ENCODE data around the gene TDRD12. TPM values are rescaled to one million over a fixed set of nuclear protein-coding genes. Genes with fewer than 3 reads are reported as not detected.

Gene TDRD12
- total RNA-seq, 1 experiment from 2014 or later, result 1.3 TPM

DNA sequence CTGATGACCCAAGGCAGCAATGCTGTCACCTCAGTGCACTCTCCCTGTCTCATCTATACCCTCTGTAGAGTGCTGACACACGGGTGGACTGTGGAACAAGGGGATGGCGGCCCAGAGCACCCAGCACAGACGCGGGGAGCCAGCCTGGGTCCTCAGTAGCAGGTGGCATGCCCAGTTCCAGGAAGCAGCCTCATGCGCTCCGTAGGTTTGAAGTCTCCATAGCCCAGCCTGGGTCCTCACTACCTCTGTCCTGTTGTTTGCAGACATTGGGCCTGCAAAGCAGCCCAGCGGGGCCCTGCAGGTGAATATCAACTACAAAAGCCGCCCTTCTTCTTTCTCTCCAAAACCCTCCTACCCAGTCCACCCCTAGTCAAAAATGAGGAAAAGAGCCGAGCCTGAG is 155.0 kb downstream of the TDRD12 start (continued):
- TF ChIP-seq, protein P1, sequence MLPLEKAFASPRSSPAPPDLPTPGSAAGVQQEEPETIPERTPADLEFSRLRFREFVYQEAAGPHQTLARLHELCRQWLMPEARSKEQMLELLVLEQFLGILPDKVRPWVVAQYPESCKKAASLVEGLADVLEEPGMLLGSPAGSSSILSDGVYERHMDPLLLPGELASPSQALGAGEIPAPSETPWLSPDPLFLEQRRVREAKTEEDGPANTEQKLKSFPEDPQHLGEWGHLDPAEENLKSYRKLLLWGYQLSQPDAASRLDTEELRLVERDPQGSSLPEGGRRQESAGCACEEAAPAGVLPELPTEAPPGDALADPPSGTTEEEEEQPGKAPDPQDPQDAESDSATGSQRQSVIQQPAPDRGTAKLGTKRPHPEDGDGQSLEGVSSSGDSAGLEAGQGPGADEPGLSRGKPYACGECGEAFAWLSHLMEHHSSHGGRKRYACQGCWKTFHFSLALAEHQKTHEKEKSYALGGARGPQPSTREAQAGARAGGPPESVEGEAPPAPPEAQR (CRISPR knock-in tag; IDR thresholded peaks at IDR 0.05), result no peak
- TF ChIP-seq, protein P2, sequence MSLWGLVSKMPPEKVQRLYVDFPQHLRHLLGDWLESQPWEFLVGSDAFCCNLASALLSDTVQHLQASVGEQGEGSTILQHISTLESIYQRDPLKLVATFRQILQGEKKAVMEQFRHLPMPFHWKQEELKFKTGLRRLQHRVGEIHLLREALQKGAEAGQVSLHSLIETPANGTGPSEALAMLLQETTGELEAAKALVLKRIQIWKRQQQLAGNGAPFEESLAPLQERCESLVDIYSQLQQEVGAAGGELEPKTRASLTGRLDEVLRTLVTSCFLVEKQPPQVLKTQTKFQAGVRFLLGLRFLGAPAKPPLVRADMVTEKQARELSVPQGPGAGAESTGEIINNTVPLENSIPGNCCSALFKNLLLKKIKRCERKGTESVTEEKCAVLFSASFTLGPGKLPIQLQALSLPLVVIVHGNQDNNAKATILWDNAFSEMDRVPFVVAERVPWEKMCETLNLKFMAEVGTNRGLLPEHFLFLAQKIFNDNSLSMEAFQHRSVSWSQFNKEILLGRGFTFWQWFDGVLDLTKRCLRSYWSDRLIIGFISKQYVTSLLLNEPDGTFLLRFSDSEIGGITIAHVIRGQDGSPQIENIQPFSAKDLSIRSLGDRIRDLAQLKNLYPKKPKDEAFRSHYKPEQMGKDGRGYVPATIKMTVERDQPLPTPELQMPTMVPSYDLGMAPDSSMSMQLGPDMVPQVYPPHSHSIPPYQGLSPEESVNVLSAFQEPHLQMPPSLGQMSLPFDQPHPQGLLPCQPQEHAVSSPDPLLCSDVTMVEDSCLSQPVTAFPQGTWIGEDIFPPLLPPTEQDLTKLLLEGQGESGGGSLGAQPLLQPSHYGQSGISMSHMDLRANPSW (CRISPR knock-in tag; conservative IDR thresholded peaks at IDR 0.05; ENCODE audit: low read depth), result no peak

DNA sequence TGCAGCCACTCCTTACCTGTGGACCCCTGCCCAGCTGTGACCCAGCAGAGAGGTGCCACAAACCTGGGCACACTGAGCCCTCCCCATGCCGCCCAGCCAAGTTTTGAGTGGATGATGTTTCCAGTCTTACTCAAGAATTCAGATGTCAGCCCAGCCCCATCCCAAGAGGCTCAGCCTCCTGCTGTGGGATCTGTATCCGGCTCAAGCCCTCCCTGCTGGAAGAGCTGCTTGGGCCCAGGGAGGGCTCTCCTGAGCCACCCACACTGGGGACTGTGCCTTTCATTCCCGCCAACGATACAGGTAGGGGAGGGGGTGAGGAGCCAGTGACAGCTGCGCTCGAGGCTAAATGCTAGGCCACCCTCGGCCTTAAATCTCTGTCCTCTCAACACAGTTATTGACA is 155.9 kb downstream of the TDRD12 start:
- ATAC-seq (peak; percentile 53), DNase-seq (ENCODE audit: low spot score) (no peak)
- Mint-ChIP-seq H3K27me3 (ENCODE audit: low read depth) (no peaks in the 10 kb centered on the region), H3K4me3 (no peak overlapping the region), H3K27ac (no peak overlapping the region), H3K36me3 (no peaks in the 10 kb centered on the region; the same call in 1 of the 2 replicates), H3K9me3 (peaks cover 8% of the 10 kb centered on the region), H3K4me1 (peaks cover 12% of the 10 kb centered on the region)
- CTCF ChIA-PET, result interaction anchor here (1.4 kb wide), 1 partner anchor 9 kb away, joined by 3 read pairs; no protein-coding TSS in a partner anchor
- TF ChIP-seq PRRX2 (CRISPR knock-in tag; IDR thresholded peaks at IDR 0.05), result no peak
- TF ChIP-seq TP53 (CRISPR knock-in tag; IDR thresholded peaks at IDR 0.05), result no peak
- no peak for TF ChIP-seq ZBTB21 (CRISPR knock-in tag; IDR thresholded peaks at IDR 0.05; ENCODE audit: borderline replicate concordance)
- TF ChIP-seq, protein P3, sequence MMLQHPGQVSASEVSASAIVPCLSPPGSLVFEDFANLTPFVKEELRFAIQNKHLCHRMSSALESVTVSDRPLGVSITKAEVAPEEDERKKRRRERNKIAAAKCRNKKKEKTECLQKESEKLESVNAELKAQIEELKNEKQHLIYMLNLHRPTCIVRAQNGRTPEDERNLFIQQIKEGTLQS (CRISPR knock-in tag; conservative IDR thresholded peaks at IDR 0.05), result no peak
- TF ChIP-seq, protein P2 (CRISPR knock-in tag; conservative IDR thresholded peaks at IDR 0.05; ENCODE audit: low read depth), result no peak
- TF ChIP-seq, protein P4, sequence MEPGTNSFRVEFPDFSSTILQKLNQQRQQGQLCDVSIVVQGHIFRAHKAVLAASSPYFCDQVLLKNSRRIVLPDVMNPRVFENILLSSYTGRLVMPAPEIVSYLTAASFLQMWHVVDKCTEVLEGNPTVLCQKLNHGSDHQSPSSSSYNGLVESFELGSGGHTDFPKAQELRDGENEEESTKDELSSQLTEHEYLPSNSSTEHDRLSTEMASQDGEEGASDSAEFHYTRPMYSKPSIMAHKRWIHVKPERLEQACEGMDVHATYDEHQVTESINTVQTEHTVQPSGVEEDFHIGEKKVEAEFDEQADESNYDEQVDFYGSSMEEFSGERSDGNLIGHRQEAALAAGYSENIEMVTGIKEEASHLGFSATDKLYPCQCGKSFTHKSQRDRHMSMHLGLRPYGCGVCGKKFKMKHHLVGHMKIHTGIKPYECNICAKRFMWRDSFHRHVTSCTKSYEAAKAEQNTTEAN (CRISPR knock-in tag; IDR thresholded peaks at IDR 0.05), result no peak
- no peak for TF ChIP-seq MXD4 (CRISPR knock-in tag; IDR thresholded peaks at IDR 0.05; ENCODE audit: borderline replicate concordance)
- POLR2A ChIA-PET, result interaction anchor here (0.6 kb wide), 1 partner anchor 86 kb away, joined by 5 read pairs; no protein-coding TSS in a partner anchor

DNA sequence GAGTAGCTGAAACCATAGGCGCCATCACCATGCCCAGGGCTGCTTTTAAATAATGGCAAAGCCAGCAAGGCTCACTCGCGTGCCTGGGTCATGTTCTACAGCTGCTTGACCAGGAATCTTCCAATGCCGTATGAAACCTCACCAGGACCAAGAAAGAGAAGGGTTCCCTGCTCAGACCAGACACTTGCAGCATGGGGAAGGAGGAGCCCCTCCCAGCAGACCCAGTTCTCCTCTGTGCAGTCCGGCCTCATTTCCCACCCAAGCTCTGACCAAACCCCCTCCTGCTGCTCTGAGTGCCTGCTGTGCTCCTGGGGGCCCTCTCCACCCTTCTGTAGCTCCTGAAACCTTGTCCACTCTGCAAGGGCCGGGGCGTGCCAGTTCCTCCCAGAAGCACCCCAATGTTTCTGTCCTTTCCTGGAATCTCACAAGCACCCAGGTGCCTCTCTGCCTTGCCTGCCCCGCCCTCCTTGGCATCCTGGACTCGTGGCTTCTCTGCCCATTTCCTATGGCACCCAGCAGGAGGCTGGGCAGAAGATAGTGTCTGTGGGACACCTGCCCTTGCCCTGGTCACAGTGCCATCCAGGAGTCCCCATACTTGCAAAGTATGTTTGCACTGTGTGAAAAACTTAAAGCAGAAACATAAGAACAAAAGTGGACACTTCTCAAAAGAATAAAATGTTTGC is 156.8 kb downstream of the TDRD12 start:
- DNase-seq (ENCODE audit: low spot score), result no peak
- TF ChIP-seq NFATC4 (CRISPR knock-in tag; IDR thresholded peaks at IDR 0.05), result no peak
- TF ChIP-seq, protein P3 (CRISPR knock-in tag; conservative IDR thresholded peaks at IDR 0.05), result no peak
- no peak for TF ChIP-seq GABPB1 (CRISPR knock-in tag; IDR thresholded peaks at IDR 0.05)
- TF ChIP-seq, protein P5, sequence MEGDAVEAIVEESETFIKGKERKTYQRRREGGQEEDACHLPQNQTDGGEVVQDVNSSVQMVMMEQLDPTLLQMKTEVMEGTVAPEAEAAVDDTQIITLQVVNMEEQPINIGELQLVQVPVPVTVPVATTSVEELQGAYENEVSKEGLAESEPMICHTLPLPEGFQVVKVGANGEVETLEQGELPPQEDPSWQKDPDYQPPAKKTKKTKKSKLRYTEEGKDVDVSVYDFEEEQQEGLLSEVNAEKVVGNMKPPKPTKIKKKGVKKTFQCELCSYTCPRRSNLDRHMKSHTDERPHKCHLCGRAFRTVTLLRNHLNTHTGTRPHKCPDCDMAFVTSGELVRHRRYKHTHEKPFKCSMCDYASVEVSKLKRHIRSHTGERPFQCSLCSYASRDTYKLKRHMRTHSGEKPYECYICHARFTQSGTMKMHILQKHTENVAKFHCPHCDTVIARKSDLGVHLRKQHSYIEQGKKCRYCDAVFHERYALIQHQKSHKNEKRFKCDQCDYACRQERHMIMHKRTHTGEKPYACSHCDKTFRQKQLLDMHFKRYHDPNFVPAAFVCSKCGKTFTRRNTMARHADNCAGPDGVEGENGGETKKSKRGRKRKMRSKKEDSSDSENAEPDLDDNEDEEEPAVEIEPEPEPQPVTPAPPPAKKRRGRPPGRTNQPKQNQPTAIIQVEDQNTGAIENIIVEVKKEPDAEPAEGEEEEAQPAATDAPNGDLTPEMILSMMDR (IDR thresholded peaks at IDR 0.05), result no peak
- TF ChIP-seq IRF2 (CRISPR knock-in tag; IDR thresholded peaks at IDR 0.05; ENCODE audit: borderline replicate concordance, low read depth), result no peak
- TF ChIP-seq, protein P6, sequence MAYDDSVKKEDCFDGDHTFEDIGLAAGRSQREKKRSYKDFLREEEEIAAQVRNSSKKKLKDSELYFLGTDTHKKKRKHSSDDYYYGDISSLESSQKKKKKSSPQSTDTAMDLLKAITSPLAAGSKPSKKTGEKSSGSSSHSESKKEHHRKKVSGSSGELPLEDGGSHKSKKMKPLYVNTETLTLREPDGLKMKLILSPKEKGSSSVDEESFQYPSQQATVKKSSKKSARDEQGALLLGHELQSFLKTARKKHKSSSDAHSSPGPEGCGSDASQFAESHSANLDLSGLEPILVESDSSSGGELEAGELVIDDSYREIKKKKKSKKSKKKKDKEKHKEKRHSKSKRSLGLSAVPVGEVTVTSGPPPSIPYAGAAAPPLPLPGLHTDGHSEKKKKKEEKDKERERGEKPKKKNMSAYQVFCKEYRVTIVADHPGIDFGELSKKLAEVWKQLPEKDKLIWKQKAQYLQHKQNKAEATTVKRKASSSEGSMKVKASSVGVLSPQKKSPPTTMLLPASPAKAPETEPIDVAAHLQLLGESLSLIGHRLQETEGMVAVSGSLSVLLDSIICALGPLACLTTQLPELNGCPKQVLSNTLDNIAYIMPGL (CRISPR knock-in tag; IDR thresholded peaks at IDR 0.05), result no peak
- TF ChIP-seq, protein P7, sequence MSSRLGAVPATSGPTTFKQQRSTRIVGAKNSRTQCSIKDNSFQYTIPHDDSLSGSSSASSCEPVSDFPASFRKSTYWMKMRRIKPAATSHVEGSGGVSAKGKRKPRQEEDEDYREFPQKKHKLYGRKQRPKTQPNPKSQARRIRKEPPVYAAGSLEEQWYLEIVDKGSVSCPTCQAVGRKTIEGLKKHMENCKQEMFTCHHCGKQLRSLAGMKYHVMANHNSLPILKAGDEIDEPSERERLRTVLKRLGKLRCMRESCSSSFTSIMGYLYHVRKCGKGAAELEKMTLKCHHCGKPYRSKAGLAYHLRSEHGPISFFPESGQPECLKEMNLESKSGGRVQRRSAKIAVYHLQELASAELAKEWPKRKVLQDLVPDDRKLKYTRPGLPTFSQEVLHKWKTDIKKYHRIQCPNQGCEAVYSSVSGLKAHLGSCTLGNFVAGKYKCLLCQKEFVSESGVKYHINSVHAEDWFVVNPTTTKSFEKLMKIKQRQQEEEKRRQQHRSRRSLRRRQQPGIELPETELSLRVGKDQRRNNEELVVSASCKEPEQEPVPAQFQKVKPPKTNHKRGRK (CRISPR knock-in tag; IDR thresholded peaks at IDR 0.05; ENCODE audit: borderline replicate concordance), result no peak

More for the DNA sequence above, 156.8 kb downstream of the TDRD12 start:
- Mint-ChIP-seq H3K4me3 (no peak overlapping the region), H3K36me3 (no peaks in the 10 kb centered on the region; the same call in 1 of the 2 replicates), H3K27me3 (ENCODE audit: low read depth) (no peaks in the 10 kb centered on the region), H3K9me3 (peaks cover 8% of the 10 kb centered on the region), H3K27ac (no peak overlapping the region), H3K4me1 (peaks cover 11% of the 10 kb centered on the region)
- no peak for ATAC-seq
- ChIA-PET CTCF (interaction anchor here (1.4 kb wide), 1 partner anchor 8 kb away, joined by 3 read pairs; no protein-coding TSS in a partner anchor), POLR2A (no interaction called here)
